ENCODE results near the gene ANKRD63.

Gene ANKRD63

GRCh38 chr15:40325700-40326099, 42.8 kb upstream of the ANKRD63 start:
- Histone ChIP-seq H3K4me3 (ENCODE audit: low read depth in 1 of 5, low read length in 5 of 5) (peak overlapping the region in 2 of 5 donors; percentile 73 to 80), H3K9ac (ENCODE audit: low read length in 5 of 5) (no peak overlapping the region)

GRCh38 chr15:40325188-40325587, 42.3 kb upstream of the ANKRD63 start:
- no peak overlapping the region for H3K27ac ChIP-seq (ENCODE audit: low read depth, low read length)
- H3K4me1 ChIP-seq (ENCODE audit: control insufficient read depth in 5 of 5, insufficient read depth in 5 of 5, low read length in 5 of 5) = peaks cover 0 to 48% (median 24%) of the 10 kb centered on the region in 5 donors
- peak overlapping the region in 2 of 5 donors; percentile 39 to 41 for H3K9ac ChIP-seq (ENCODE audit: low read length in 5 of 5)
- no peaks in the 10 kb centered on the region for H3K9me3 ChIP-seq (ENCODE audit: control insufficient read depth in 5 of 5, low read length in 5 of 5)
- no peaks in the 10 kb centered on the region for H3K27me3 ChIP-seq (ENCODE audit: control insufficient read depth in 5 of 5, insufficient read depth in 4 of 5, low read length in 5 of 5)
- peak overlapping the region; percentile 46 to 80 (median 64) for H3K4me3 ChIP-seq (ENCODE audit: low read depth in 1 of 5, low read length in 5 of 5)
- no peaks in the 10 kb centered on the region for H3K36me3 ChIP-seq (ENCODE audit: control insufficient read depth in 5 of 5, insufficient read depth in 5 of 5, low read length in 5 of 5)

More at GRCh38 chr15:40325700-40326099, 42.8 kb upstream of the ANKRD63 start:
- peaks cover 0 to 53% (median 24%) of the 10 kb centered on the region in 5 donors for H3K4me1 ChIP-seq (ENCODE audit: control insufficient read depth in 5 of 5, insufficient read depth in 5 of 5, low read length in 5 of 5)
- H3K36me3 ChIP-seq (ENCODE audit: control insufficient read depth in 5 of 5, insufficient read depth in 5 of 5, low read length in 5 of 5) = no peaks in the 10 kb centered on the region
- H3K9me3 ChIP-seq (ENCODE audit: control insufficient read depth in 5 of 5, low read length in 5 of 5) = no peaks in the 10 kb centered on the region
- H3K27ac ChIP-seq (ENCODE audit: low read depth, low read length) = no peak overlapping the region
- H3K27me3 ChIP-seq (ENCODE audit: control insufficient read depth in 5 of 5, insufficient read depth in 4 of 5, low read length in 5 of 5) = no peaks in the 10 kb centered on the region

- Histone ChIP-seq H3K4me3 (ENCODE audit: low read depth in 1 of 5, low read length in 5 of 5) (peak overlapping the region; percentile 46 to 80 (median 64)), H3K9ac (ENCODE audit: low read length in 5 of 5) (peak overlapping the region; percentile 11 to 75 (median 57)), H3K27ac (ENCODE audit: low read depth, low read length) (no peak overlapping the region), H3K27me3 (ENCODE audit: control insufficient read depth in 5 of 5, insufficient read depth in 4 of 5, low read length in 5 of 5) (no peaks in the 10 kb centered on the region), H3K4me1 (ENCODE audit: control insufficient read depth in 5 of 5, insufficient read depth in 5 of 5, low read length in 5 of 5) (peaks cover 0 to 45% (median 24%) of the 10 kb centered on the region in 5 donors), H3K9me3 (ENCODE audit: control insufficient read depth in 5 of 5, low read length in 5 of 5) (no peaks in the 10 kb centered on the region), H3K36me3 (ENCODE audit: control insufficient read depth in 5 of 5, insufficient read depth in 5 of 5, low read length in 5 of 5) (no peaks in the 10 kb centered on the region)
Measured at GRCh38 chr15:40323953-40324937, 41.4 kb upstream of the ANKRD63 start.

GRCh38 chr15:40323239-40323952, 40.5 kb upstream of the ANKRD63 start, which contains the start of gene INAFM2:
Gene INAFM2, plus strand, starts transcription at chr15:40323692. Its CDS starts 364 bp downstream, at chr15:40324056.
- Histone ChIP-seq H3K9ac (ENCODE audit: low read length in 5 of 5) (peak within 1 kb of the TSS in 4 of 5 donors; percentile 18 to 75 (median 64)), H3K4me1 (ENCODE audit: control insufficient read depth in 5 of 5, insufficient read depth in 5 of 5, low read length in 5 of 5) (peaks cover 0 to 37% (median 24%) of the 10 kb centered on the region in 5 donors), H3K27ac (ENCODE audit: low read depth, low read length) (no peak within 1 kb of the TSS), H3K36me3 (ENCODE audit: control insufficient read depth in 5 of 5, insufficient read depth in 5 of 5, low read length in 5 of 5) (no peaks in the 10 kb centered on the region), H3K27me3 (ENCODE audit: control insufficient read depth in 5 of 5, insufficient read depth in 4 of 5, low read length in 5 of 5) (no peaks in the 10 kb centered on the region), H3K9me3 (ENCODE audit: control insufficient read depth in 5 of 5, low read length in 5 of 5) (no peaks in the 10 kb centered on the region), H3K4me3 (ENCODE audit: low read depth in 1 of 5, low read length in 5 of 5) (peak within 1 kb of the TSS in 4 of 5 donors; percentile 59 to 80 (median 68))

GRCh38 chr15:40322531-40323238, 39.8 kb upstream of the ANKRD63 start:
- peak overlapping the region in 2 of 5 donors; percentile 2 to 41 for H3K9ac ChIP-seq (ENCODE audit: low read length in 5 of 5)
- H3K4me3 ChIP-seq (ENCODE audit: low read depth in 1 of 5, low read length in 5 of 5) = peak overlapping the region in 4 of 5 donors; percentile 37 to 62 (median 50)
- no peak overlapping the region for H3K27ac ChIP-seq (ENCODE audit: low read depth, low read length)
- peaks cover 0 to 34% (median 24%) of the 10 kb centered on the region in 5 donors for H3K4me1 ChIP-seq (ENCODE audit: control insufficient read depth in 5 of 5, insufficient read depth in 5 of 5, low read length in 5 of 5)
- H3K36me3 ChIP-seq (ENCODE audit: control insufficient read depth in 5 of 5, insufficient read depth in 5 of 5, low read length in 5 of 5) = no peaks in the 10 kb centered on the region
- no peaks in the 10 kb centered on the region for H3K27me3 ChIP-seq (ENCODE audit: control insufficient read depth in 5 of 5, insufficient read depth in 4 of 5, low read length in 5 of 5)
- no peaks in the 10 kb centered on the region for H3K9me3 ChIP-seq (ENCODE audit: control insufficient read depth in 5 of 5, low read length in 5 of 5)

GRCh38 chr15:40320931-40321371, 38.1 kb upstream of the ANKRD63 start:
- H3K9ac ChIP-seq (ENCODE audit: low read length in 5 of 5) = no peak overlapping the region
- H3K4me1 ChIP-seq (ENCODE audit: control insufficient read depth in 5 of 5, insufficient read depth in 5 of 5, low read length in 5 of 5) = peaks cover 0 to 29% (median 21%) of the 10 kb centered on the region in 5 donors
- H3K27ac ChIP-seq (ENCODE audit: low read depth, low read length) = no peak overlapping the region
- H3K4me3 ChIP-seq (ENCODE audit: low read depth in 1 of 5, low read length in 5 of 5) = no peak overlapping the region
- no peaks in the 10 kb centered on the region for H3K36me3 ChIP-seq (ENCODE audit: control insufficient read depth in 5 of 5, insufficient read depth in 5 of 5, low read length in 5 of 5)
- H3K27me3 ChIP-seq (ENCODE audit: control insufficient read depth in 5 of 5, insufficient read depth in 4 of 5, low read length in 5 of 5) = peaks cover 0 to 5% (median 0%) of the 10 kb centered on the region in 5 donors
- no peaks in the 10 kb centered on the region for H3K9me3 ChIP-seq (ENCODE audit: control insufficient read depth in 5 of 5, low read length in 5 of 5)

- no peaks in the 10 kb centered on the region for H3K36me3 ChIP-seq (ENCODE audit: control insufficient read depth in 5 of 5, insufficient read depth in 5 of 5, low read length in 5 of 5)
- H3K9ac ChIP-seq (ENCODE audit: low read length in 5 of 5) = no peak overlapping the region
- H3K4me3 ChIP-seq (ENCODE audit: low read depth in 1 of 5, low read length in 5 of 5) = no peak overlapping the region
- H3K4me1 ChIP-seq (ENCODE audit: control insufficient read depth in 5 of 5, insufficient read depth in 5 of 5, low read length in 5 of 5) = peaks cover 0 to 23% (median 17%) of the 10 kb centered on the region in 5 donors
- no peaks in the 10 kb centered on the region for H3K9me3 ChIP-seq (ENCODE audit: control insufficient read depth in 5 of 5, low read length in 5 of 5)
- H3K27me3 ChIP-seq (ENCODE audit: control insufficient read depth in 5 of 5, insufficient read depth in 4 of 5, low read length in 5 of 5) = peaks cover 0 to 9% (median 1%) of the 10 kb centered on the region in 5 donors
- H3K27ac ChIP-seq (ENCODE audit: low read depth, low read length) = no peak overlapping the region
Measured at GRCh38 chr15:40320409-40320808, 37.5 kb upstream of the ANKRD63 start.

- Histone ChIP-seq H3K9ac (ENCODE audit: low read length in 5 of 5) (no peak overlapping the region), H3K36me3 (ENCODE audit: control insufficient read depth in 5 of 5, insufficient read depth in 5 of 5, low read length in 5 of 5) (no peaks in the 10 kb centered on the region), H3K27ac (ENCODE audit: low read depth, low read length) (no peak overlapping the region), H3K4me3 (ENCODE audit: low read depth in 1 of 5, low read length in 5 of 5) (no peak overlapping the region), H3K27me3 (ENCODE audit: control insufficient read depth in 5 of 5, insufficient read depth in 4 of 5, low read length in 5 of 5) (peaks cover under 1 to 10% (median 6%) of the 10 kb centered on the region in 5 donors), H3K4me1 (ENCODE audit: control insufficient read depth in 5 of 5, insufficient read depth in 5 of 5, low read length in 5 of 5) (peaks cover 0 to 7% (median 0%) of the 10 kb centered on the region in 5 donors), H3K9me3 (ENCODE audit: control insufficient read depth in 5 of 5, low read length in 5 of 5) (no peaks in the 10 kb centered on the region)
Measured at GRCh38 chr15:40317580-40317979, 34.7 kb upstream of the ANKRD63 start.

GRCh38 chr15:40316931-40317330, 34.1 kb upstream of the ANKRD63 start:
- H3K9me3 ChIP-seq (ENCODE audit: control insufficient read depth in 5 of 5, low read length in 5 of 5) = no peaks in the 10 kb centered on the region
- H3K4me3 ChIP-seq (ENCODE audit: low read depth in 1 of 5, low read length in 5 of 5) = no peak overlapping the region
- H3K36me3 ChIP-seq (ENCODE audit: control insufficient read depth in 5 of 5, insufficient read depth in 5 of 5, low read length in 5 of 5) = no peaks in the 10 kb centered on the region
- H3K9ac ChIP-seq (ENCODE audit: low read length in 5 of 5) = no peak overlapping the region
- H3K27me3 ChIP-seq (ENCODE audit: control insufficient read depth in 5 of 5, insufficient read depth in 4 of 5, low read length in 5 of 5) = peaks cover 5 to 10% (median 6%) of the 10 kb centered on the region in 5 donors
- H3K27ac ChIP-seq (ENCODE audit: low read depth, low read length) = no peak overlapping the region
- H3K4me1 ChIP-seq (ENCODE audit: control insufficient read depth in 5 of 5, insufficient read depth in 5 of 5, low read length in 5 of 5) = peaks cover 0 to 6% (median 0%) of the 10 kb centered on the region in 5 donors

All from subcutaneous abdominal adipose tissue (tissue), 5 donors.